HG02870 (cell line): ENCODE measurements around the gene PTCD1.
"Not testable (repeated sequence)": the region's sequence is repeated elsewhere in the genome, so short reads cannot be mapped to it uniquely, and the experiment has no call there.

Experiments
- ATAC-seq: cut with Tn5 transposase; IDR thresholded peaks from one replicate; pipeline ENCODE4 v1.9.1; 2021; ENCODE audit warnings: mild to moderate bottlenecking, moderate library complexity; ENCODE audit not compliant: unreplicated experiment

Gene PTCD1

GRCh38 chr7:99452541-99452940 lies 13.9 kb upstream of the PTCD1 start:
- no peak for ATAC-seq

- ATAC-seq = no peak
These were observed 13.3 kb upstream of the PTCD1 start for GRCh38 chr7:99451936-99452335.

- no peak for ATAC-seq
These were observed 10.7 kb upstream of the PTCD1 start for GRCh38 chr7:99449326-99449725.

GRCh38 chr7:99448855-99449254 lies 10.3 kb upstream of the PTCD1 start:
- ATAC-seq = no peak

- ATAC-seq = no peak
These were observed 9.3 kb upstream of the PTCD1 start for GRCh38 chr7:99447943-99448342.

- ATAC-seq = no peak
These were observed 7.5 kb upstream of the PTCD1 start for GRCh38 chr7:99446096-99446495.

- ATAC-seq = no peak
These were observed 1.6 kb upstream of the PTCD1 start for GRCh38 chr7:99440195-99440594.

GRCh38 chr7:99437946-99438572 lies 539 bp downstream of the PTCD1 start:
- ATAC-seq = no peak

GRCh38 chr7:99433158-99433557 lies 5.4 kb downstream of the PTCD1 start:
- ATAC-seq = no peak

- ATAC-seq = not testable (repeated sequence)
These were observed 6.7 kb downstream of the PTCD1 start for GRCh38 chr7:99431756-99432540.

- ATAC-seq = no peak
These were observed 8.8 kb downstream of the PTCD1 start for GRCh38 chr7:99429756-99430155.

- ATAC-seq = no peak
These were observed 9.5 kb downstream of the PTCD1 start for GRCh38 chr7:99428972-99429566.

- no peak for ATAC-seq
These were observed 13.5 kb downstream of the PTCD1 start for GRCh38 chr7:99424932-99425730.

- ATAC-seq = no peak
These were observed 16.0 kb downstream of the PTCD1 start for GRCh38 chr7:99422625-99423024.

GRCh38 chr7:99422186-99422585 lies 16.4 kb downstream of the PTCD1 start:
- no peak for ATAC-seq

GRCh38 chr7:99420986-99421385 lies 17.6 kb downstream of the PTCD1 start:
- no peak for ATAC-seq

GRCh38 chr7:99420213-99420612 lies 18.4 kb downstream of the PTCD1 start:
- no peak for ATAC-seq

GRCh38 chr7:99419323-99420021 lies 19.1 kb downstream of the PTCD1 start:
- ATAC-seq = no peak

- ATAC-seq = no peak
These were observed 20.3 kb downstream of the PTCD1 start for GRCh38 chr7:99418260-99418659.

GRCh38 chr7:99415513-99416127 lies 23.0 kb downstream of the PTCD1 start:
- not testable (repeated sequence) for ATAC-seq
